Endodermal cell (in vitro differentiated cells): Measurements from ENCODE around the gene MKLN1. TPM values are rescaled to one million over a fixed set of nuclear protein-coding genes. Genes with fewer than 3 reads are reported as not detected.
A peak's percentile ranks its signal among the peaks of the same experiment; 100 is the strongest.

Experiments
- DNase-seq: peaks from one replicate; pipeline ENCODE4 v3.0.0-alpha.2; 2017
- H3K27ac ChIP-seq: 2 replicates; pipeline ENCODE4 v1.5.1; 2013; ENCODE audit warnings: mild to moderate bottlenecking, low read depth, low read length, moderate library complexity
- H3K27me3 ChIP-seq: 2 replicates; pipeline ENCODE4 v1.6.1; 2013; ENCODE audit warnings: mild to moderate bottlenecking, low read length, moderate library complexity; ENCODE audit not compliant: insufficient read depth, control insufficient read depth, poor library complexity, severe bottlenecking
- H3K36me3 ChIP-seq: 2 replicates; pipeline ENCODE4 v1.7.0; 2013; ENCODE audit warnings: mild to moderate bottlenecking, low read length, moderate library complexity; ENCODE audit not compliant: control insufficient read depth, insufficient read depth
- H3K4me1 ChIP-seq: one replicate; pipeline ENCODE4 v1.7.0; 2013; ENCODE audit warnings: low read length; ENCODE audit not compliant: control insufficient read depth, insufficient read depth
- H3K4me3 ChIP-seq: 2 replicates; pipeline ENCODE4 v1.5.1; 2013; ENCODE audit warnings: mild to moderate bottlenecking, low read length, moderate library complexity
- H3K9ac ChIP-seq: 2 replicates; pipeline ENCODE4 v1.6.1; 2013; ENCODE audit warnings: mild to moderate bottlenecking, low read length, moderate library complexity; ENCODE audit not compliant: poor library complexity, severe bottlenecking; ENCODE audit errors: extremely low read depth
- H3K9me3 ChIP-seq: 2 replicates; pipeline ENCODE4 v1.6.1; 2013; ENCODE audit warnings: mild to moderate bottlenecking, low read length, moderate library complexity; ENCODE audit not compliant: control insufficient read depth
- H3K27ac Mint-ChIP-seq: 2 replicates; pipeline ENCODE4 v1.8.0; 2020; ENCODE audit warnings: mixed read lengths
- H3K27me3 Mint-ChIP-seq: 2 replicates; pipeline ENCODE4 v1.8.0; 2021; ENCODE audit warnings: mild to moderate bottlenecking, mixed read lengths; ENCODE audit not compliant: insufficient read depth
- H3K36me3 Mint-ChIP-seq: 2 replicates; pipeline ENCODE4 v1.8.0; 2020; ENCODE audit warnings: low read depth, mixed read lengths
- H3K4me1 Mint-ChIP-seq: 2 replicates; pipeline ENCODE4 v1.8.0; 2020; ENCODE audit warnings: mixed read lengths
- H3K4me3 Mint-ChIP-seq: 2 replicates; pipeline ENCODE4 v1.8.0; 2020; ENCODE audit warnings: mild to moderate bottlenecking, moderate library complexity, mixed read lengths
- H3K9me3 Mint-ChIP-seq: 2 replicates; pipeline ENCODE4 v1.8.0; 2020; ENCODE audit warnings: mild to moderate bottlenecking, mixed read lengths
- WGBS, 2 experiments: methylation state at CpG; one replicate each; pipeline versions ENCODE4 v1.1.5 to v1.1.7; 2013; ENCODE audit warnings: missing lambda C conversion rate in 2 of 2, mixed read lengths in 1 of 2; ENCODE audit not compliant: insufficient coverage in 1 of 2, insufficient read length in 1 of 2; 5-methylcytosine and 5-hydroxymethylcytosine counted together
- total RNA-seq, 2 donors: library from RNA; stranded (reverse); fragmentation: NEBNext Ultra II Directional in 1 of 2; extraction: Animal tissue kit (Norgen Biotek cat#: 25700) in 1 of 2; gene quantifications; 2 replicates in 1 of 2; 3 replicates in 1 of 2; pipeline ENCODE4 v1.2.1, GENCODE V29; 2021
- TF ChIP-seq, protein P1 (sequence below): fragments of 200-600 bp; sonication (generic); conservative IDR thresholded peaks from 2 replicates; pipeline ENCODE4 v1.5.0; 2021; ENCODE audit warnings: antibody characterized with exemption, mild to moderate bottlenecking

The MKLN1 gene
- total RNA-seq, 2 donors from 2014 or later, result 69.3 to 71.8 TPM

- no peak for DNase-seq
- no peak overlapping the region for H3K9ac ChIP-seq
- Mint-ChIP-seq H3K27me3 (no peaks in the 10 kb centered on the region), H3K4me3 (no peak overlapping the region), H3K9me3 (no peaks in the 10 kb centered on the region), H3K4me1 (peaks cover 65% of the 10 kb centered on the region), H3K36me3 (peaks cover 3% of the 10 kb centered on the region), H3K27ac (no peak overlapping the region)
- no peak overlapping the region for H3K4me3 ChIP-seq
- no peak overlapping the region for H3K27ac ChIP-seq
- H3K4me1 ChIP-seq, result peaks cover 7% of the 10 kb centered on the region
- no peaks in the 10 kb centered on the region for H3K9me3 ChIP-seq
- H3K27me3 ChIP-seq, result no peaks in the 10 kb centered on the region
- TF ChIP-seq, protein P1, sequence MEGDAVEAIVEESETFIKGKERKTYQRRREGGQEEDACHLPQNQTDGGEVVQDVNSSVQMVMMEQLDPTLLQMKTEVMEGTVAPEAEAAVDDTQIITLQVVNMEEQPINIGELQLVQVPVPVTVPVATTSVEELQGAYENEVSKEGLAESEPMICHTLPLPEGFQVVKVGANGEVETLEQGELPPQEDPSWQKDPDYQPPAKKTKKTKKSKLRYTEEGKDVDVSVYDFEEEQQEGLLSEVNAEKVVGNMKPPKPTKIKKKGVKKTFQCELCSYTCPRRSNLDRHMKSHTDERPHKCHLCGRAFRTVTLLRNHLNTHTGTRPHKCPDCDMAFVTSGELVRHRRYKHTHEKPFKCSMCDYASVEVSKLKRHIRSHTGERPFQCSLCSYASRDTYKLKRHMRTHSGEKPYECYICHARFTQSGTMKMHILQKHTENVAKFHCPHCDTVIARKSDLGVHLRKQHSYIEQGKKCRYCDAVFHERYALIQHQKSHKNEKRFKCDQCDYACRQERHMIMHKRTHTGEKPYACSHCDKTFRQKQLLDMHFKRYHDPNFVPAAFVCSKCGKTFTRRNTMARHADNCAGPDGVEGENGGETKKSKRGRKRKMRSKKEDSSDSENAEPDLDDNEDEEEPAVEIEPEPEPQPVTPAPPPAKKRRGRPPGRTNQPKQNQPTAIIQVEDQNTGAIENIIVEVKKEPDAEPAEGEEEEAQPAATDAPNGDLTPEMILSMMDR, result no peak
- H3K36me3 ChIP-seq, result no peaks in the 10 kb centered on the region
These were observed 41.7 kb downstream of the MKLN1 start for GRCh38 chr7:131369354-131369753.

DNA sequence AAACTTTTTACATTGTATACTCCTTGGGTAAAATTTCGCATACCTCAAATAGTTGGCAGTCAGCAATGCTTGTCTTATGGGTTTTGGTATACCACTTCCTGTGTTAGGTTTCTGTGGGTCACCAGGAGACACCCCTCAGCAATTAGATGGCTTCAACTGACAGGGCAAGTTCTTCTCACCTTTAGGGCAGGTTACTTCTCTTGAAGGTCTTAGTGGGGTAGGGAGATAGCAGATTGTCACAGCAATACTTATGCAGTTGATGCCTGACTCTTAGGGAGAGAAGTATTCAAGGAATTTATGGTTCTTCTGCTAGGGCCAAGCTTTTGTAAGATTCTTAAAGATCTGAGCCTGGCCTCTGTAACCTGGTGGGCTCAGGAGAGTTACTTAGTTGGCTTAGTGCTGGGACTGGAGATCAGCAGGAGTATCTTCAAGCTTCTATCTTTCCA, 42.9 kb downstream of the MKLN1 start:
- Histone ChIP-seq H3K27ac (no peak overlapping the region), H3K9ac (peak overlapping the region; percentile 31), H3K27me3 (no peaks in the 10 kb centered on the region), H3K4me1 (peaks cover 7% of the 10 kb centered on the region), H3K4me3 (peak overlapping the region; percentile 55), H3K9me3 (no peaks in the 10 kb centered on the region), H3K36me3 (no peaks in the 10 kb centered on the region)
- Mint-ChIP-seq H3K27ac (peak overlapping the region; percentile 83), H3K9me3 (no peaks in the 10 kb centered on the region), H3K4me1 (peaks cover 58% of the 10 kb centered on the region), H3K4me3 (no peak overlapping the region), H3K36me3 (peaks cover 3% of the 10 kb centered on the region), H3K27me3 (no peaks in the 10 kb centered on the region)
- 100% methylated on average over 1 of the region's 1 CpG for WGBS, 2 experiments
- peak; percentile 65 for DNase-seq
- TF ChIP-seq, protein P1, result no peak

GRCh38 chr7:131371411-131371810, 43.7 kb downstream of the MKLN1 start:
- Mint-ChIP-seq H3K36me3 (peaks cover 3% of the 10 kb centered on the region), H3K4me1 (peaks cover 52% of the 10 kb centered on the region), H3K27me3 (no peaks in the 10 kb centered on the region), H3K27ac (peak overlapping the region; percentile 83), H3K4me3 (no peak overlapping the region), H3K9me3 (no peaks in the 10 kb centered on the region)
- H3K27me3 ChIP-seq, result no peaks in the 10 kb centered on the region
- 95% methylated on average over 2 of the region's 2 CpGs; no CpG with 5 or more reads in 1 of the 2 experiments for WGBS, 2 experiments
- no peaks in the 10 kb centered on the region for H3K36me3 ChIP-seq
- no peak overlapping the region for H3K27ac ChIP-seq
- no peaks in the 10 kb centered on the region for H3K9me3 ChIP-seq
- H3K4me3 ChIP-seq, result peak overlapping the region; percentile 55
- H3K9ac ChIP-seq, result no peak overlapping the region
- no peak for DNase-seq
- peaks cover 7% of the 10 kb centered on the region for H3K4me1 ChIP-seq
- TF ChIP-seq, protein P1, result no peak
